Measurements from ENCODE around the gene OGDH. TPM values are rescaled to one million over a fixed set of nuclear protein-coding genes. Genes with fewer than 3 reads are reported as not detected.

Gene OGDH
- total RNA-seq, 1 donor from 2014 or later: 45.0 TPM

- DNase-seq (ENCODE audit: low read depth) (no peak), FAIRE-seq (no peak)
- no peak for TF ChIP-seq CTCF (IDR thresholded peaks at IDR 0.05; ENCODE audit: insufficient read depth, low read length, severe bottlenecking)
- Histone ChIP-seq H3K36me3 (ENCODE audit: control insufficient read depth, insufficient read depth, low read length) (peaks cover 10% of the 10 kb centered on the region), H3K4me3 (ENCODE audit: low read depth, low read length) (no peak overlapping the region), H3K27me3 (ENCODE audit: control insufficient read depth, insufficient read depth, low read length) (no peaks in the 10 kb centered on the region)
Observed at GRCh38 chr7:44750921-44751571, 144.6 kb downstream of the OGDH start.

- no peaks in the 10 kb centered on the region for H3K27me3 ChIP-seq (ENCODE audit: control insufficient read depth, insufficient read depth, low read length)
- H3K36me3 ChIP-seq (ENCODE audit: control insufficient read depth, insufficient read depth, low read length): peaks cover 21% of the 10 kb centered on the region
- no peak overlapping the region for H3K4me3 ChIP-seq (ENCODE audit: low read depth, low read length)
- FAIRE-seq (no peak), DNase-seq (ENCODE audit: low read depth) (no peak)
- no peak for TF ChIP-seq CTCF (IDR thresholded peaks at IDR 0.05; ENCODE audit: insufficient read depth, low read length, severe bottlenecking)
Observed at GRCh38 chr7:44752822-44753221, 146.4 kb downstream of the OGDH start.

DNA sequence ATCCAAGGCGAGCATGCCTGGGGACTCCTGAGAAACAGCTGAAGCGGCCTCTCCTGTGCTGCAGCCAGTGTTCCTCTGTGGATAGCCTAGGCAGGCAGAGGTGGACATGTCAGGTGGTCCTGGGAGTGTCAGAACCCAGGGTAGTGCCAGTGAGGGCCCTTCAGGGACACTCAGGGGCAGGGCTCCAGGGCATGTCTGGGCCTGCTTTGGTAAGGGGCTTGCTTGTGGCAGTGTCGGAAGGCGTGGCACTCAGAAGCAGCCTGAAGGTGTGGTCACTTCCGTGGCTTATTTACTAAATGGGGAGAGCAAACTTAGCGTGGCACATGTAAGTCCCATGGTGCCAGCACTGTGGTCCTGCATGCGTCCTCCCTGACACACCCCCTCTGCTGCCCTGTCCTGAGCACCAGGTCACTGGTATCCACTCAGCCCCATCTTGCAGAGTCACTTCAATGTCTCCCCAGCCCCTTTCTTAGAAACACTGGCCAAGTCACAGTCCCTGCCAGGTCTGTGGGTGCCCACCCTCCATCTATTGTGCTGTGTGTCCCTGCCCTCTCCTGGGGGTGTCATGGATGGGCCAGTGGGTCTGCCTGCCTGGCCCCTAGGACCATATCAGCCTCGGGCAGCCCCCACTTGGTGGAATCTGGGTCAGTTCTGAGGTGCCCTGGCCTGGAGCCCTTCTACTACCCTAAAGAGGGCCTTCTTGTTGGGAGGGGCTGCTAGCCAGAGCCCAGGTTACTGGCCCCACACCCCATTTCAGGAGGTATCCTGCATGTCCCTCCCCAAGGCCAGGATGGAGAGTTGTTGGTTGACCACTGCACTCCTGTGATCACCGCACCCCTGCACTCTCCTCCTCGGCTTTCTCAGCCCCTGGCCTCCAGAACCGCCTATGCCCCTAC, 148.6 kb downstream of the OGDH start:
- FAIRE-seq (no peak), DNase-seq (ENCODE audit: low read depth) (no peak)
- TF ChIP-seq CTCF (IDR thresholded peaks at IDR 0.05; ENCODE audit: insufficient read depth, low read length, severe bottlenecking): no peak
- no peaks in the 10 kb centered on the region for H3K27me3 ChIP-seq (ENCODE audit: control insufficient read depth, insufficient read depth, low read length)
- no peak overlapping the region for H3K4me3 ChIP-seq (ENCODE audit: low read depth, low read length)
- H3K36me3 ChIP-seq (ENCODE audit: control insufficient read depth, insufficient read depth, low read length): peaks cover 28% of the 10 kb centered on the region

GRCh38 chr7:44755698-44756627, 149.5 kb downstream of the OGDH start:
- DNase-seq (ENCODE audit: low read depth): no peak
- TF ChIP-seq CTCF (IDR thresholded peaks at IDR 0.05; ENCODE audit: insufficient read depth, low read length, severe bottlenecking): no peak
- H3K27me3 ChIP-seq (ENCODE audit: control insufficient read depth, insufficient read depth, low read length): no peaks in the 10 kb centered on the region
- no peak overlapping the region for H3K4me3 ChIP-seq (ENCODE audit: low read depth, low read length)
- peaks cover 27% of the 10 kb centered on the region for H3K36me3 ChIP-seq (ENCODE audit: control insufficient read depth, insufficient read depth, low read length)
- no peak for FAIRE-seq

GRCh38 chr7:44756904-44757303, 150.5 kb downstream of the OGDH start:
- Histone ChIP-seq H3K4me3 (ENCODE audit: low read depth, low read length) (no peak overlapping the region), H3K27me3 (ENCODE audit: control insufficient read depth, insufficient read depth, low read length) (no peaks in the 10 kb centered on the region), H3K36me3 (ENCODE audit: control insufficient read depth, insufficient read depth, low read length) (peaks cover 27% of the 10 kb centered on the region)
- no peak for TF ChIP-seq CTCF (IDR thresholded peaks at IDR 0.05; ENCODE audit: insufficient read depth, low read length, severe bottlenecking)
- FAIRE-seq: no peak
- no peak for DNase-seq (ENCODE audit: low read depth)

All from bronchial epithelial cell (primary cell).